Frontal cortex (tissue), 4 donors: Measurements from ENCODE around the gene IVNS1ABP. TPM values are rescaled to one million over a fixed set of nuclear protein-coding genes. Genes with fewer than 3 reads are reported as not detected.
"Not testable (repeated sequence)": the region's sequence is repeated elsewhere in the genome, so short reads cannot be mapped to it uniquely, and the experiment has no call there.

ENCODE experiments used
- DNase-seq, 2 donors: peaks; one replicate each; pipeline ENCODE4 v3.0.0; 2012; ENCODE audit warnings: low spot score in 2 of 2
- FAIRE-seq: peaks from 2 replicates; lab custom pipeline; 2012; peaks lifted over from hg19 to GRCh38; lab: Jason Lieb, UNC
- total RNA-seq: library from RNA; depleted of rRNA; stranded (reverse); fragments of >200 nt; gene quantifications from one replicate; pipeline ENCODE4 v1.2.3, GENCODE V29; 2014
- donor health status: control.
- donor health status: control.
- donor health status: control.

The IVNS1ABP gene
- total RNA-seq, 1 donor from 2014 or later = 182 TPM

DNA sequence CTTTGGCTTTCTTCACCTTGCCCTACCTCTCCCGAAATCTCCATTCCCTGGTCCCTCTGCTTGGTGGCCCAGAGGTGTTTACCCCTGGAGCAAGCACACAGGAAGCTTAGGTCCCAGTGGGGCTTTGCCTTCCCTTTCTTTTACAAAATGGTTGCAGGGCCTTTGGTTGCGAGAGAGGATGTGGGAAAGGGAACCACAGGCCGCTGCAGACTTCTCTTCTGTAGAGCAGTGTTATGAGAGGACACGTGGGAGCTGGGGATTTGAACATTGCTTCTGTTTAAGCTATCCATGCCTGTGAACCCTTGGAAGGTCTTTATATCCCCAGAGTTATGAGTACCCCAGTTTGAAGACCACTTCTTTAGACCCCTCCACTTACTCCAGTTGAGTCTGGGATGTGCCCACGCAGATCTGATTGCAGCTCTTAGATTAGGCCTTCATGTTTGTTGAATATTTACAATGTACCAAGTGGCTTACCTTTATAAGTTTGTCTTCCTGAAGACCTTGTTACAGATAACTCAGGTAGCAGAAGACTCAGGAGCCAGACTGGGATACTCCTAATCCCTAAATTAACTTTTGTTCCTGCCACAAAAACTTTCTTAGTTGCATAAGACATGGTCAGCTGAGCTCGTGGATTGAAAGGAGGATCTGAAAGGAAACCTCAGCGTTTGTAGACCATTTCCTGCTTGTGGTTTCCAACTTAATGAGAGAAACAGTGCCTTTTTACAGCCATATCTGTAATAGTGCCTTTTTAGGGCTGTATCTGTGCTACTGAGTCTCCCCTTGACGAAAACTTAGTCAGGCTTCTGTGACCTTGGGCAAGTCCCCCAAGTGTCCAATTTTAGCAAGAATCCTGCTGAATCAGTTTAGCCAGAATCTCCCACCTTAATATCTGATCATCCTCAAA lies 21.9 kb upstream of the IVNS1ABP start:
- DNase-seq (no peak), FAIRE-seq (no peak)

DNA sequence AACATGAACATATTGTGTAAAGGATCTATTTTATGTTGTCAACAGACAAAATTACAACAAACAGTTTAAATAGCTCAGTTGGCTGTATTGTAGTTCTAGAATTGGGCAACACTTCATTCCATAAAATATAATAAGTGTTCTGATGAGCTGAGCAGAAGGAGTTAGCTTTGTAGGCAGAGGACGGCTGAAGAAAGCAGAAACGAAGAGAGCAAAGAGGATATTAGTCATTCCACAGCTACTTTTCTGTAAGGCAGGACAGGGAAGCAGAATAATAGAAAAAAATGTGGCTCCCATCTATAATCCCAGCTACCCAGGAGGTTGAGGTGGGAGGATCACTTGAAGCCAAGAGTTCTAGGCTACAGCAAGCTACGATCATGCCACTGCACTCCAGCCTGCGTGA lies 20.2 kb upstream of the IVNS1ABP start:
- no peak for FAIRE-seq
- DNase-seq = no peak

DNA sequence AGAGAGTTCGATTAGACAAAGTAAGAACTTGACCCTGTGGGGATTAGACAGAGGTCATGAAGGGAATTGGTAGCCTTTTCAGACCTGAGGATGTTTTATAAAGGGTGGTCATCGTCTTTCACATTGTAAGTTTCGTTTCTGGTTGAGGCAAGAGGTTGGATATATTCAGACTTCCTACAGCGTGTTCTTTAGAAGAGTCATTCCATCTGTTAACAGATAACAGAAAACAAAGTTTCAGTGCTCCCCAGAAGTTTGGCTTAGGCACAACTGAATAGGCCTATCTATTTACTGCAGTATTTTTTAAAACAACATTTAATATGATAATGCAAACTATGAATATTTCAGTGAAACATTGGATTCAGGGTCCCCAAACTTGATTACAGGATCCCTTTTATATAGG lies 17.1 kb upstream of the IVNS1ABP start:
- no peak for FAIRE-seq
- DNase-seq = no peak

DNA sequence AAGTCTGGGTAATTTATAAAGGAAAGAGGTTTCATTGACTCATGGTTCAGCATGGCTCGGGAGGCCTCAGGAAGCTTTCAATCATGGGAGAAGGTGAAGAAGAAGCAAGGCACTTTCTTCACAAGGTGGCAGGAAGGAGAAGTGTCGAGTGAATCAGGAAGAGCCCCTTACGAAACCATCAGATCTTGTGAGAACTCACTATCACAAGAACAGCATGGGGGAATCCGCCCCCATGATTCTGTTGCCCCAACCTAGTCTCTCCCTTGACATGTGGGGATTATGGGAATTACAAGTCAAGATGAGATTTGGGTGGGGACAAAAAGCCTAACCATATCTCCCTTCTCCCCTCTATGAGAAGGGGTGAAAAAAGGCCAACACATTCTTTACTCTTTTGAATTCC lies 11.2 kb upstream of the IVNS1ABP start:
- DNase-seq = no peak
- FAIRE-seq = no peak

DNA sequence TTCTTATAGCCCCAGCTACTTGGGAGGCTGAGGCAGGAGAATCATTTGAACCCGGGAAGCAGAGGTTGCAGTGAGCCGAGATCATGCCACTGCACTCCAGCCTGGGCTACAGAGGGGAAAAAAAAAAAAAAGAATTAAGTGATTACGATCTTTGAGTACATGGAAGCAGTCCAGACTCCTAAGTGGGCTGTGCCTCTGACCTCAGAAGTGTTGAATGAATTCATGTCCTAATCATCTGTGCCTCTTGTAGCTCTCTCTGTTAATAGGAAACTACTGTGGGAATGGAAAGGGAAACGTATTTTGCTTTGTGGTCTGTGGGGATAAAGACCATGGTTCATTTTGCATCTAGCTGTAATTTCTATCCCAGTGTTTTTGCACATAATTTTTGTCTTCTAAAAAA lies 8.4 kb upstream of the IVNS1ABP start:
- no peak for DNase-seq
- FAIRE-seq = no peak

DNA sequence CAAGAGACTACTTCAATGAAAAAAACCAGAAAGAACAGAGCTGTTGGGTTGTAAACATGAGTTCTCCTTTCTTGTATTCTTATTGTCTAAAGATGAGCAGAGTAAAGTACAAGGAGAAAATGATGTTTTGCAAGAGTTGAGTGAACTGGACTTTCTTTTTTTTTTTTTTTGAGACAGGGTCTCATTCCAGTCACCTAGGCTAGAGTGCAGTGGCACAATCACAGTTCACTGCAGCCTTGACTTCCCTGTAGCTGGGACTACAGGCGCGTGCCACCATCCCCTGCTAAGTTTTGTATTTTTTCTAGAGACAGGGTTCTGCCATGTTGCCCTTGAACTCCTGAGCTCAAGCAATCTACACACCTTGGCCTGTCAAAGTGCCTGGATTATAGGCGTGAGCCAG lies 7.1 kb upstream of the IVNS1ABP start:
- no peak for FAIRE-seq
- DNase-seq = no peak

DNA sequence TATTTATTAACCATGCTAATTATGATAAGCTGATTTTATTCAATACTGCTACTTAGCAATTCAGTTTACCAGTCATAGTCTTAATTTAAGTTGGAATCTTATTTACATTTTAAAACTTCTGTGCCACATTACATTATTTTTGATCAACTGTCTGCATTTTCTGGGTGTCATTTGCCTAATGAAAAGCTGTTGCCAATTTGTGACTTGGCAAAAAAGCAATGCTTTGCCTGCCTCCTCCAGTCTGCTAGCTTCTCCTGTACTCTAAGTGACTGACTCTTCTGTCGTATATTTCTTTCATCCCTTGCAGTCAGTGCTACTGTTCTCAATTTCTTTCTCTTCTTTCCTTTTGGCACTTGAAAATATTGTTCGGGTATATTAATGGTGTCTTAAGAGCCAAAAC lies 5.6 kb upstream of the IVNS1ABP start:
- DNase-seq = no peak

DNA sequence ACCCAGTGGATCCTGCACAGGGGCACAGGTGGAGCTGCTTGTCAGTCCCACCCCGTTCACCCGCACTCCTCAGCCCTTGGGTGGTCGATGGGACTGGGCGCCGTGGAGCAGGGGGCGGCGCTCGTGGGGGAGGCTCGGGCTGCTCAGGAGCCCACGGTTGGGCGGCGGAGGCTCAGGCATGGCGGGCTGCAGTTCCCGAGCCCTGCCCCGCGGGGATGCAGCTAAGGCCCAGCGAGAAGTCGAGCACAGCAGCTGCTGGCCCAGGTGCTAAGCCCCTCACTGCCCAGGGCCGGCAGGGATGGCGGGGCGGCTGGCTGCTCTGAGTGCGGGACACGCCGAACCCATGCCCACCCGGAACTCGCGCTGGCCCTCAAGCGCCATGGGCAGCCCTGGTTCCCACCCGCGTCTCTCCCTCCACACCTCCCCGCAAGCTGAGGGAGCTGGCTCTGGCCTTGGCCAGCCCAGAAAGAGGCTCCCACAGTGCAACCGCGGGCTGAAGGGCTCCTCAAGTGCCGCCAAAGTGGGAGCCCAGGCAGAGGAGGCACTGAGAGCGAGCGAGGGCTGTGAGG lies 4.7 kb upstream of the IVNS1ABP start:
- not testable (repeated sequence) for FAIRE-seq, DNase-seq

More for the DNA sequence above, 5.6 kb upstream of the IVNS1ABP start:
- no peak for FAIRE-seq

DNA sequence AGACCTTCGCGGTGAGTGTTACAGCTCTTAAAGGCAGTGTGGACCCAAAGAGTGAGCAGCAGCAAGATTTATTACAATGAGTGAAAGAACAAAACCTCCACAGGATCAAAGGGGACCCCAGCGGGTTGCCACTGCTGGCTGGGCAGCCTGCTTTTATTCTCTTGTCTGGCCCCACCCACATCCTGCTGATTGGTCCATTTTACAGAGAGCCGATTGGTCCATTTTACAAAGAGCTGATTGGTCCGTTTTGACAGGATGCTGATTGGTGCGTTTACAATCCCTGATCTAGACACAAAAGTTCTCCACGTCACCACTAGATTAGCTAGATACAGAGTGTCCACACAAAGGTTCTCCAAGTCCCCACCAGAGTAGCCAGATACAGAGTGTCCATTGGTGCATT lies 4.1 kb upstream of the IVNS1ABP start:
- FAIRE-seq = not testable (repeated sequence)

DNA sequence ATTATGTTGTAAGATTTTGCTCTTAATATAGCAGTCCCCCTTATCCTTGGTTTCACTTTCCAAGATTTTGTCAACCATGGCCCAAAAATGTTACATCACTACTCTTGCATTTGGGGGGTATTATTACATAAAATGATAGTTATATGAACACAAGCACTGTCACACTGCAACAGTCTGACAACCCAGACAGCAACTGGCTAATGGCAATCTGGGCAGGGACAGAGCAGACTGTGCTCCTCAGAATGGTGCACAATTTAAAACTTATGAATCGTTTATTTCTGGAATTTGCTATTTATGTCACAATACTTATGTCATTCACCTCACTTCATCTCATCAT lies 2.1 kb upstream of the IVNS1ABP start:
- DNase-seq (no peak), FAIRE-seq (no peak)

More for the DNA sequence above, 4.1 kb upstream of the IVNS1ABP start:
- not testable (repeated sequence) for DNase-seq

DNA sequence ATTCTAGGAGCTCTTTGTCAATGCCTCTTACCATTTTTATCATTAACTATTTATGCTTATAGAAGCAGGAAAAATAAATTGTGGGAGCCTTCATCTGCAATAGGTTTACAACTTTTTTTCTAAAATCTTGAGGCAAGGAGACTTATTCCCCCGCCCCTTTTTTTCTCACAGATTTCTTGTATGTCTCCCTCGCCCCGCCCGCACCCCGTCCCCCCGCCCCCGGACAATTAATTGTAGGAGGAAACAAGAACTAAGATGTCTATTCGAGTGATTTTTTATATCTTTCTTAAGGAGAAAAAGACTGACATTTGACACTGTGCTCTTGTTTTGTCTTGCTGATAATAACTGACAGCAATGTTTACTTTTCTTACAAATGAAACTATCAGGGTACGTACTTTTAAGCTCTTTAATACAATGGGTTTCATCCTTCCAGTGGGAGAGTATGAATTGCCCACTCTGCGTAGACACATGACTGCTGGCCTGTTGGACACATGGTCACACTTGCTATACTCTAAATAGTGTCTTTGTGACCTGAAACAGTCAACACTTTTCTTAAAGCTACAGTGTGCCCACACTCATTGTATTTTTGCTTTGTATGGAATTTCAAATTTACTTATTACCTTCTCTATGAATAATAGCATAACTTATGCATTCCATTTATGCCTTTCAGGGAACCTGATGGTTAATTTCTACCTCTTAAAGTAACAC lies 1.5 kb upstream of the IVNS1ABP start:
- peak in 1 of 2 donors; percentile 35 for DNase-seq
- no peak for FAIRE-seq

DNA sequence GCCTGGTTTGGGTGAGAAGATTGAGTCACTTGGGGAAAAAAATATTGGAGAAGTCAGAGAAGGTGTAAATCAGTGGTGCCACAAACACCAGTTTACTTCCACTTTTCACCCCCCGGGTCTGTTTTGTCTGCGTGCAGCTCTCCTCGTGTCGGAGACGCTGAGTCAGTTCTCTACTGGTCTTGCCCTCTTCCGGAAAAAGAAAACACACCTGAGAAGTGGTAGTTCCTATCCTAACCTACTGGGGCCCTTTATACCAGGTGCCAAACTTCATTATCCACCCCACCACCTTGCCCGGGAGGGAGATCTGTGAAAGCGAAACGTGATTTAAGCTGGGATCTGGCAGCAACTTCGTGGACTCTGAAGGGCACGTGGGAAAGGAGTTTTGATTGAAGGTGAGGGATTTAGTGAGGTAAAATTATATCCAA lies 855 bp upstream of the IVNS1ABP start:
- FAIRE-seq (no peak), DNase-seq (peak; percentile 20 to 33)

DNA sequence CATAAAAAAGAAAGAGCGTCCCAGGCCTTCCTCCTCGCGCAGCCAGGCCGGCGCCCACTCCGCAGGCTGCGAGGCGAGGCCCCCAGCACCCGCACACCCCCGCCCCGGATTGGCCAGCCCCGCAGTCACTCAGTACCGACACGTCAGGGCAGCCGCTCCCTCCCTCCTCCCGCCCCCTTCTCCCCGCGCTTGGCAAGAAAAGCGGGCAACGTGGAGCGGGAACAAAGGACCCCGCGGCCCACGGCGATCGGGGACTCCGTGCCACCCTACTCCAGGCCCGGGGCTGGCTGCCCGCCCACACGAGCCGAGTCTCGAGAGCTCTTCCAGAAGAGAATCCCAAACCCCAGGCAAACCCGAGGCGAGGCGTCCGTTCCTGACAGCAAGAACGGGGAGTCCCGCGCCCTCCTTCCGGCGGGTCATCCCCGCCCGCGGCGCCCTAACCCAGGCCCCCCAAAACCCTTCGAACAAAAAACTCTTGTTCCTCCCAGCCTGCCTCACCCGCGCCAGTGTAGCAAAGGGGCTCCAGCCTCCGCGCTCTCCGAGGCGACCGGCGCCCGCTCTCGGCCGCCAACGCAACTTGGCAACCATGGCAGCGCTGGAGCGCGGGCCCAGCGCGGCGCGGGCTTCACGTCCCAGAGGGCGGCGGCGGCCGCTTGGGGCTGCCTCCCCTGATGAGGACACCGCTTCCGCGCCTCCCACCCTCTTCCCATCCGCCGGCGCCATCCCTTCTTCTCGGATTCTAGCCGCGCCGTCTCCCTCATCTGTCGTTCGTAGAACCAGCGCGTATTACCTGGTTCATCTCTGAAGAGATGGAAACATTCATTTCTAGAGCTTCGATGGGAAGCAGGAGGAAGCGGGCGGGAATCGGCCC lies 645 bp downstream of the IVNS1ABP start:
- FAIRE-seq = no peak

DNA sequence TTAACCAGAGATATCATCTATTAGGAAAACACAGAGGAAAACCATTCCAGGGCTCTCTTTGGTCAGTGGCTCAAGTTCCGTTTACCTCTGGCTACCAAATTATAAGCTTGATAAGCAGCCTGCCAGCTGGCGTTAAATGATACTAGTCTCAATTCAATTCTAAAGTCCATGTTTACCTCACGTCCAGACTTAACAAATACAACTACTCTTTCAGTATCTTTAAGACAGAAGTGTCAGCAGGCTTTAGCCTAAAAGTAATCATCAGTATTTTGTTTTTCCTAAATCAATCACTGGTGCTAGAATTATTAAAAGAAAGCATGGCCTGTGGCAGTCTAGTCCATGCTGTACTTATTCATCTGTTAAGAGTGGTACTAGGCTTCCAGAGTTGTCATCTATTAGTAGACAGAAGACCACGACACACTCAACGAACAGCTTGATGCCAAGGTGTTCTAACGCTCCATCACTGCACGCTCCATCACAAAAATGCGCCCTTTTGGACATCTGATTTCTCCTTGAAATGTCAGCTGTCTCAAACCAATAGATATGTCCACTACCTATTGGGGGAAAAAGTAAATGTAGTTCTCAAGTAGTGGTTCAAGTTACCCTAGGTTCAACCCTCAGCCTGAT lies 1.5 kb downstream of the IVNS1ABP start:
- DNase-seq (no peak), FAIRE-seq (no peak)

More for the DNA sequence above, 645 bp downstream of the IVNS1ABP start:
- DNase-seq = peak; percentile 84 to 88

DNA sequence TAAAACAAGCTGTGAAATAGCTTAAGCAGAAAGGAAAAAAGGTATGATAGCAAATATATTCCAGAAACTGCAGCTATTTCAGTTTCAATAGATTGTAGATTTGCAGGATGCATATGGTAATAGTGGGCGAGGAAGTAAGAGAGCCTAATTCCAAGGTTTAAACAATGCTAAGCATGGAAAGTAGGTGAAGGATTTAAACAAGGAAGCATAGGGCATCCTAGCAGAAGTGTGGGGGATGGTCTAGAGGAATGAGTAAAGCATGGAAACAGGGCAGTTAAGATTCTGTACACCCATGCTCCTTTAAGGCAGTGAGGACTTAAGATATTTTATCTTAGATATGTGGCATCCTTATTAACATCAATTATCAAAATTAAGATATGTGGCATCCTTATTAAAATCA lies 2.6 kb downstream of the IVNS1ABP start:
- FAIRE-seq (no peak), DNase-seq (no peak)

DNA sequence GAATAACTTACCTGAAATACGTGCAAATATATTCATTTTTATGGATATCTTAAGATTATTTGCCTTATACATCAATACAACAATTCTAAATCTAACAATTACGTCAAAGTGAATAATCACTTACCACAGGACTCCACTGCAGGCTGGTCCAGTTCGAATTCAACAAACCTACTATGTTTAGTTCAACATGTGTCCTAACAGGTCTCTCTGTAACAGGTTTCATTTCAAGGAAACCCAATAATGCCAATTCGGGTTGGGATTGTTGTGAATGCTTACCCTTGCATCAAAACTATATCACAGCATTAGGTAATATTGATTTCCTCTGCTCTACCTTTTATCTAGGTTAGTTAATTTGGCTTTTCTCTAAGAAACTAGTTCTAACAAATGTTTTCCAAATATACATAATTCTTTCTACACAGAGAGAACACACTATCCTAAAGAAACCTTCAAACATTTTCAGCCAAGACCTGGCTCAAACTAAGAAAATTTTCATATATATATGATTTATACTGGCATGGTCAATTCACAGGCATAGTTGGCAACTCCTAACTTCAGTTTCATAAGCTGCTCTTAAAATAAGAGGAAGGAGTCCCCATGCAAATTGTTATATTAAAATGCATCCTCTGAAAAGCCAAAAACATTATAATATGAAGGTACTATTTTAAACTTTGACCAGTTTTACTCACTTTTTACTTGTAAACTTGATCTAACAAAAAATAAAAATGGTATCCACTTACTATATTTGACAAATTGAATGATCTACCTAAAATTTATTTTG lies 4.5 kb downstream of the IVNS1ABP start:
- no peak for DNase-seq
- FAIRE-seq = no peak

DNA sequence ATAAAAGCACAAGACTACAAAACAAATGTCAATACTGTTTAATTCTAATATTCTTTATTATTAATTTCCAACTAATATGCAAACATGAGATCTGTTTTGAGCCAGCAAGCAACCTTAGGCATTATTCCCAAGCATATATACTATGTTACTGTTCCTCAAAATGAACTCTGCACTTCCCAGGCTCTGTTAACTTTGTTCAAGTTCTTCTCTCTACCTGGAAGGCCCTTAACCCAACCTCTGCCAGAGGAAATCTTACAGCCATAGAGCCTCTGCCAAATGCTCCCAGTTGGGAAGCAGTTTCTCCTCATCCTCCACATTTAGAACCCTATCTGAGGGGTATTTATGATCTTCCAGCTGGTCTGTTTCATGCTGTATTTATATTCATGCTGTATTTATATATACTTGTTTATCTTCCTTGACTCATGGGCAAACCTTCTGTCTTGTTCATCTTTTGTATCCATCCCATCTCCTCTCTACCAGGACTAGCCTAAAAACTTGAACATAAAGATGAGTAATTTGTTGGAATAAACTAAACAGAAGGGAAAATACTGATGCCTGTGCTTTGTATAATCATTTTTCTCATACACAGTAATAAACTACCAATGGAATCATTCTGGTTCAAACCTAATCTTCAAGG lies 5.3 kb downstream of the IVNS1ABP start:
- no peak for DNase-seq
- FAIRE-seq = no peak

DNA sequence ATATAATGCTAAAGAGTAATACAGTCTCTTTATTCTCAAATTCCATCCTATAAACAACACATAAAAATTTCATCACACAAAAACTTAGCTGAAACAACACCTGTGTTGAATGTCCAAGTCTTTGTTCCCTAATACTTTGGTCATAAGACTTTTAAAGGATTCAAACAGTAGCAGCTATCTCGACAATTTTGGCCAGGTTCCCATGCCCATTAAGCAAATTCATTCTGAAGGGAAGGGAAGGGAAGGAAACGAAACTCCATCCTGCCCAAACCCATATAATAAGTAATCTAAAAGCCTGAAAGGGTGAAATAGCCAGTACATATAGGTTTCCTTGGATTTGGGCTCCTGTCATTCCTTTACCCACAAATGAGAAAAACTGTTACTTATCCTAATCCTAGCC lies 7.5 kb downstream of the IVNS1ABP start:
- no peak for FAIRE-seq

More for the DNA sequence above, 7.5 kb downstream of the IVNS1ABP start:
- no peak for DNase-seq
